ENCODE results near the gene DENND5A.

GRCh38 chr11:9263840-9264315, 1.3 kb downstream of the DENND5A start:
- no peak for TF ChIP-seq CTCF (IDR thresholded peaks at IDR 0.05)
- TF ChIP-seq POLR2A (IDR thresholded peaks at IDR 0.05), result no peak
